ENCODE measurements around the gene VAMP7.

DNA sequence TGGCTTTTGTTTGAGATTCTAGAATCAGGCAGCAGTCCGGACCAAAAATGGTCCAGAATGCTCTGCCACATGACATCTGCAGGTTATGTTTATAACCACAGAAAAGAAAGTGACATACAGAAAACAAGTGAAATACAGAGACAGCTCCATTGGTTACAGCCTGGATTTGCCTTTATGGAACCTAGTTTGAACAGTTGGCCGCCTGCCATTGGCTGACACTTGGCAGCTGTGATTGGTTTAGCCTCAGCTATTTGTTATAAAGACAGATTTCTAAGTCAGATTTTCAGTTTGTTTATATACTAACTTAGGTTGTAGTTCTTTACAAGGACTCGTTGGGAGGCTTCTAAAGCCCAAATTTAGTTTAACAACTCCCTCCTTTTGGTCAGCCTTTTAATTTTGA, 75.5 kb downstream of the VAMP7 start:
- no peak for TF ChIP-seq GATA2 (CRISPR knock-in tag; IDR thresholded peaks at IDR 0.05)
- no peak for TF ChIP-seq MAFF (IDR thresholded peaks at IDR 0.05; ENCODE audit: low read length)
- TF ChIP-seq, protein P1, sequence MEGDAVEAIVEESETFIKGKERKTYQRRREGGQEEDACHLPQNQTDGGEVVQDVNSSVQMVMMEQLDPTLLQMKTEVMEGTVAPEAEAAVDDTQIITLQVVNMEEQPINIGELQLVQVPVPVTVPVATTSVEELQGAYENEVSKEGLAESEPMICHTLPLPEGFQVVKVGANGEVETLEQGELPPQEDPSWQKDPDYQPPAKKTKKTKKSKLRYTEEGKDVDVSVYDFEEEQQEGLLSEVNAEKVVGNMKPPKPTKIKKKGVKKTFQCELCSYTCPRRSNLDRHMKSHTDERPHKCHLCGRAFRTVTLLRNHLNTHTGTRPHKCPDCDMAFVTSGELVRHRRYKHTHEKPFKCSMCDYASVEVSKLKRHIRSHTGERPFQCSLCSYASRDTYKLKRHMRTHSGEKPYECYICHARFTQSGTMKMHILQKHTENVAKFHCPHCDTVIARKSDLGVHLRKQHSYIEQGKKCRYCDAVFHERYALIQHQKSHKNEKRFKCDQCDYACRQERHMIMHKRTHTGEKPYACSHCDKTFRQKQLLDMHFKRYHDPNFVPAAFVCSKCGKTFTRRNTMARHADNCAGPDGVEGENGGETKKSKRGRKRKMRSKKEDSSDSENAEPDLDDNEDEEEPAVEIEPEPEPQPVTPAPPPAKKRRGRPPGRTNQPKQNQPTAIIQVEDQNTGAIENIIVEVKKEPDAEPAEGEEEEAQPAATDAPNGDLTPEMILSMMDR (IDR thresholded peaks at IDR 0.05 in 2 of 3, conservative IDR thresholded peaks at IDR 0.05 in 1 of 3; ENCODE audit: insufficient read depth in 2 of 3, low read depth in 1 of 3, low read length in 3 of 3): no peak
- TF ChIP-seq SMC3 (conservative IDR thresholded peaks at IDR 0.05; ENCODE audit: insufficient read depth, low read depth, low read length): no peak
- TF ChIP-seq SMARCC2 (IDR thresholded peaks at IDR 0.05; ENCODE audit: low read depth): no peak
- TF ChIP-seq ESRRA (IDR thresholded peaks at IDR 0.05; ENCODE audit: borderline replicate concordance, low read depth): no peak
- TF ChIP-seq MECOM (CRISPR knock-in tag; IDR thresholded peaks at IDR 0.05): no peak
- no peak for TF ChIP-seq TGIF2 (CRISPR knock-in tag; IDR thresholded peaks at IDR 0.05)
- no peak for TF ChIP-seq EZH2 (IDR thresholded peaks at IDR 0.05; ENCODE audit: borderline replicate concordance, low read depth, low read length)
- TF ChIP-seq CBX5 (IDR thresholded peaks at IDR 0.05; ENCODE audit: borderline replicate concordance, low read depth): no peak
- TF ChIP-seq, protein P2, sequence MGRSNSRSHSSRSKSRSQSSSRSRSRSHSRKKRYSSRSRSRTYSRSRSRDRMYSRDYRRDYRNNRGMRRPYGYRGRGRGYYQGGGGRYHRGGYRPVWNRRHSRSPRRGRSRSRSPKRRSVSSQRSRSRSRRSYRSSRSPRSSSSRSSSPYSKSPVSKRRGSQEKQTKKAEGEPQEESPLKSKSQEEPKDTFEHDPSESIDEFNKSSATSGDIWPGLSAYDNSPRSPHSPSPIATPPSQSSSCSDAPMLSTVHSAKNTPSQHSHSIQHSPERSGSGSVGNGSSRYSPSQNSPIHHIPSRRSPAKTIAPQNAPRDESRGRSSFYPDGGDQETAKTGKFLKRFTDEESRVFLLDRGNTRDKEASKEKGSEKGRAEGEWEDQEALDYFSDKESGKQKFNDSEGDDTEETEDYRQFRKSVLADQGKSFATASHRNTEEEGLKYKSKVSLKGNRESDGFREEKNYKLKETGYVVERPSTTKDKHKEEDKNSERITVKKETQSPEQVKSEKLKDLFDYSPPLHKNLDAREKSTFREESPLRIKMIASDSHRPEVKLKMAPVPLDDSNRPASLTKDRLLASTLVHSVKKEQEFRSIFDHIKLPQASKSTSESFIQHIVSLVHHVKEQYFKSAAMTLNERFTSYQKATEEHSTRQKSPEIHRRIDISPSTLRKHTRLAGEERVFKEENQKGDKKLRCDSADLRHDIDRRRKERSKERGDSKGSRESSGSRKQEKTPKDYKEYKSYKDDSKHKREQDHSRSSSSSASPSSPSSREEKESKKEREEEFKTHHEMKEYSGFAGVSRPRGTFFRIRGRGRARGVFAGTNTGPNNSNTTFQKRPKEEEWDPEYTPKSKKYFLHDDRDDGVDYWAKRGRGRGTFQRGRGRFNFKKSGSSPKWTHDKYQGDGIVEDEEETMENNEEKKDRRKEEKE (IDR thresholded peaks at IDR 0.05; ENCODE audit: borderline replicate concordance in 1 of 2, control insufficient read depth in 1 of 2, low read depth in 2 of 2, low read length in 1 of 2): no peak
- no peak for TF ChIP-seq TCF7L2 (IDR thresholded peaks at IDR 0.05; ENCODE audit: low read depth, low read length)
- no peak for TF ChIP-seq SIN3A (IDR thresholded peaks at IDR 0.05; ENCODE audit: borderline replicate concordance in 2 of 2, control insufficient read depth in 1 of 2, low read depth in 2 of 2, low read length in 2 of 2)
